H9 (cell line): ENCODE measurements around the gene CKS2. TPM values are rescaled to one million over a fixed set of nuclear protein-coding genes. Genes with fewer than 3 reads are reported as not detected.

ENCODE experiments used
- DNase-seq: peaks from one replicate; pipeline ENCODE4 v3.0.0-alpha.2; 2017
- H2AFZ ChIP-seq: one replicate; pipeline ENCODE4 v1.6.1; 2013; ENCODE audit warnings: mild to moderate bottlenecking, low read length, control low read depth, moderate library complexity
- H2AK5ac ChIP-seq: 2 replicates; pipeline ENCODE4 v1.6.1; 2013; ENCODE audit warnings: low read length, control low read depth, mixed read lengths; ENCODE audit not compliant: insufficient read length
- H2BK120ac ChIP-seq: one replicate; pipeline ENCODE4 v1.6.1; 2013; ENCODE audit warnings: low read depth, mild to moderate bottlenecking, low read length, control low read depth, inconsistent platforms; ENCODE audit not compliant: poor library complexity, severe bottlenecking
- H2BK12ac ChIP-seq: 2 replicates; pipeline ENCODE4 v1.6.1; 2013; ENCODE audit warnings: low read length, control low read depth, mixed read lengths, low read depth; ENCODE audit not compliant: insufficient read length
- H2BK15ac ChIP-seq: 2 replicates; pipeline ENCODE4 v1.6.1; 2013; ENCODE audit warnings: low read depth, low read length, control low read depth
- H2BK20ac ChIP-seq: one replicate; pipeline ENCODE4 v1.6.1; 2013; ENCODE audit warnings: low read depth, mild to moderate bottlenecking, low read length, control low read depth, inconsistent platforms; ENCODE audit not compliant: poor library complexity, severe bottlenecking
- H2BK5ac ChIP-seq: 2 replicates; pipeline ENCODE4 v1.6.1; 2013; ENCODE audit warnings: low read length, control low read depth, mixed read lengths; ENCODE audit not compliant: insufficient read length
- H3K14ac ChIP-seq: 2 replicates; pipeline ENCODE4 v1.6.1; 2013; ENCODE audit warnings: low read length, control low read depth; ENCODE audit not compliant: insufficient read depth
- H3K18ac ChIP-seq: 2 replicates; pipeline ENCODE4 v1.6.1; 2013; ENCODE audit warnings: low read depth, mild to moderate bottlenecking, mixed read lengths, low read length, control low read depth; ENCODE audit not compliant: insufficient read length
- H3K23ac ChIP-seq: 2 replicates; pipeline ENCODE4 v1.6.1; 2013; ENCODE audit warnings: low read length, control low read depth, mixed read lengths, low read depth; ENCODE audit not compliant: insufficient read length
- H3K23me2 ChIP-seq: 2 replicates; pipeline ENCODE4 v1.6.1; 2013; ENCODE audit warnings: low read depth, mild to moderate bottlenecking, mixed read lengths, low read length, control low read depth; ENCODE audit not compliant: insufficient read length, poor library complexity, severe bottlenecking
- H3K27ac ChIP-seq: 2 replicates; pipeline ENCODE4 v1.5.1; 2013; ENCODE audit warnings: low read length, control low read depth, mixed read lengths, low read depth; ENCODE audit not compliant: insufficient read length
- H3K27me3 ChIP-seq: 2 replicates; pipeline ENCODE4 v1.6.1; 2013; ENCODE audit warnings: low read length, control low read depth, inconsistent platforms; ENCODE audit not compliant: insufficient read depth
- H3K4ac ChIP-seq: 2 replicates; pipeline ENCODE4 v1.6.1; 2013; ENCODE audit warnings: low read depth, mild to moderate bottlenecking, control low read depth, inconsistent platforms, low read length, moderate library complexity
- H3K4me1 ChIP-seq: 2 replicates; pipeline ENCODE4 v1.6.1; 2013; ENCODE audit warnings: low read length, control low read depth, inconsistent platforms; ENCODE audit not compliant: insufficient read depth
- H3K4me2 ChIP-seq: 2 replicates; pipeline ENCODE4 v1.6.1; 2013; ENCODE audit warnings: low read length, control low read depth, mixed read lengths; ENCODE audit not compliant: insufficient read length, insufficient read depth
- H3K56ac ChIP-seq: 2 replicates; pipeline ENCODE4 v1.6.1; 2013; ENCODE audit warnings: low read depth, mild to moderate bottlenecking, mixed read lengths, low read length, control low read depth; ENCODE audit not compliant: insufficient read length
- H3K79me1 ChIP-seq: 2 replicates; pipeline ENCODE4 v1.6.1; 2013; ENCODE audit warnings: low read depth, mild to moderate bottlenecking, moderate library complexity, low read length, control low read depth, inconsistent platforms; ENCODE audit not compliant: insufficient read depth, poor library complexity, severe bottlenecking
- H3K79me2 ChIP-seq: 2 replicates; pipeline ENCODE4 v1.6.1; 2013; ENCODE audit warnings: low read length, control low read depth, inconsistent platforms; ENCODE audit not compliant: insufficient read depth
- H3K9ac ChIP-seq: 2 replicates; pipeline ENCODE4 v1.6.1; 2013; ENCODE audit warnings: low read length, control low read depth, mixed read lengths; ENCODE audit not compliant: insufficient read length; ENCODE audit errors: extremely low read depth
- H3K9me3 ChIP-seq: one replicate; pipeline ENCODE4 v1.6.1; 2013; ENCODE audit warnings: low read depth, low read length, inconsistent platforms; ENCODE audit not compliant: control insufficient read depth
- H3T11ph ChIP-seq: one replicate; pipeline ENCODE4 v1.6.1; 2013; ENCODE audit warnings: mild to moderate bottlenecking, low read length, control low read depth, inconsistent platforms
- H4K20me1 ChIP-seq: one replicate; pipeline ENCODE4 v1.6.1; 2013; ENCODE audit not compliant: control insufficient read depth, insufficient read length, insufficient read depth
- H4K5ac ChIP-seq: 2 replicates; pipeline ENCODE4 v1.6.1; 2013; ENCODE audit warnings: low read depth, mild to moderate bottlenecking, mixed read lengths, low read length, control low read depth; ENCODE audit not compliant: insufficient read length
- H4K8ac ChIP-seq: replicated peaks from 2 replicates; pipeline ENCODE4 v1.6.1; 2013; ENCODE audit warnings: low read length, control low read depth, mixed read lengths, low read depth; ENCODE audit not compliant: insufficient read length
- H4K91ac ChIP-seq: 2 replicates; pipeline ENCODE4 v1.6.1; 2013; ENCODE audit warnings: low read depth, mild to moderate bottlenecking, moderate library complexity, mixed read lengths, low read length, control low read depth; ENCODE audit not compliant: insufficient read length
- H3K27ac Mint-ChIP-seq, 3 experiments: 2 replicates in 2 of 3; 3 replicates in 1 of 3; pipeline ENCODE4 v1.8.0; 2020 to 2021; ENCODE audit warnings: mixed read lengths in 3 of 3, mild to moderate bottlenecking in 1 of 3, moderate library complexity in 1 of 3
- H3K27me3 Mint-ChIP-seq: 2 replicates; pipeline ENCODE4 v1.8.0; 2021; ENCODE audit warnings: low read depth, mild to moderate bottlenecking, moderate library complexity, mixed read lengths
- H3K36me3 Mint-ChIP-seq, 3 experiments: 2 replicates in 2 of 3; 3 replicates in 1 of 3; pipeline ENCODE4 v1.8.0; 2020 to 2021; ENCODE audit warnings: low read depth in 3 of 3, mixed read lengths in 3 of 3; ENCODE audit not compliant: insufficient read depth in 1 of 3
- H3K4me1 Mint-ChIP-seq, 2 experiments: 2 replicates each; pipeline ENCODE4 v1.8.0; 2020; ENCODE audit warnings: mixed read lengths in 2 of 2
- H3K4me3 Mint-ChIP-seq, 2 experiments: 2 replicates in 1 of 2; 3 replicates in 1 of 2; pipeline ENCODE4 v1.8.0; 2020 to 2021; ENCODE audit warnings: mild to moderate bottlenecking in 2 of 2, mixed read lengths in 2 of 2, moderate library complexity in 1 of 2
- H3K9me3 Mint-ChIP-seq, 2 experiments: 2 replicates in 1 of 2; 3 replicates in 1 of 2; pipeline ENCODE4 v1.8.0; 2020; ENCODE audit warnings: mild to moderate bottlenecking in 2 of 2, mixed read lengths in 2 of 2, moderate library complexity in 1 of 2
- CTCF ChIP-seq: fragments of 200-600 bp; sonication (generic); conservative IDR thresholded peaks from 3 replicates; pipeline ENCODE4 v1.8.0; 2021; ENCODE audit warnings: antibody characterized with exemption, mild to moderate bottlenecking
- WGBS: extraction: QIAGEN DNeasy Blood & Tissue Kit; methylation state at CpG from one replicate; pipeline ENCODE4 v1.1.7; 2013; ENCODE audit warnings: missing lambda C conversion rate, low lambda C conversion rate, mixed read lengths; ENCODE audit not compliant: insufficient read length; ENCODE audit errors: extremely low coverage; 5-methylcytosine and 5-hydroxymethylcytosine counted together
- total RNA-seq: library from RNA; stranded (reverse); gene quantifications from 2 replicates; pipeline ENCODE4 v1.2.1, GENCODE V29; 2021

The CKS2 gene
- total RNA-seq, 1 experiment from 2014 or later, result 211 TPM

GRCh38 chr9:89309166-89309565 is 1.8 kb upstream of the CKS2 start:
- Histone ChIP-seq H2BK5ac (no peak overlapping the region), H4K8ac (no peak overlapping the region), H3K9ac (no peak overlapping the region), H2BK12ac (no peak overlapping the region), H2AFZ (no peak overlapping the region), H2BK120ac (no peak overlapping the region), H3K4me1 (no peaks in the 10 kb centered on the region), H3K56ac (no peak overlapping the region), H3T11ph (no peak overlapping the region), H2BK20ac (no peak overlapping the region), H3K27me3 (no peaks in the 10 kb centered on the region), H3K23ac (no peak overlapping the region), H3K9me3 (peaks cover 5% of the 10 kb centered on the region), H3K4ac (no peak overlapping the region), H4K20me1 (no peaks in the 10 kb centered on the region), H3K79me1 (no peaks in the 10 kb centered on the region), H4K91ac (no peak overlapping the region), H3K23me2 (no peaks in the 10 kb centered on the region), H2AK5ac (no peak overlapping the region), H3K18ac (no peak overlapping the region), H3K79me2 (peaks cover 28% of the 10 kb centered on the region; the same call in 1 of the 2 replicates), H3K27ac (no peak overlapping the region), H3K14ac (no peak overlapping the region), H4K5ac (no peak overlapping the region), H3K4me2 (no peak overlapping the region), H2BK15ac (no peak overlapping the region)
- Mint-ChIP-seq H3K36me3 (peaks cover 17 to 33% (median 19%) of the 10 kb centered on the region in 3 experiments), H3K27ac (peak overlapping the region; percentile 97 to 100 (median 97); a peak in 5 of 7 replicates), H3K4me3 (peak overlapping the region; percentile 90 to 96), H3K4me1 (peaks cover 20 to 21% of the 10 kb centered on the region in 2 experiments), H3K27me3 (peaks cover 4% of the 10 kb centered on the region; the same call in 1 of the 2 replicates), H3K9me3 (peaks cover 0 to 2% of the 10 kb centered on the region in 2 experiments; a peak in 2 of 5 replicates)
- no peak for DNase-seq
- WGBS, result no CpG with 5 or more reads among the region's 6 CpGs
- TF ChIP-seq CTCF, result no peak
